NCI-H2107 (cell line): ENCODE data around the gene RAB31.

Source experiments
- DNase-seq: peaks from one replicate; lab custom pipeline; 2025; lab: John Stamatoyannopoulos, UW

Gene RAB31

DNA sequence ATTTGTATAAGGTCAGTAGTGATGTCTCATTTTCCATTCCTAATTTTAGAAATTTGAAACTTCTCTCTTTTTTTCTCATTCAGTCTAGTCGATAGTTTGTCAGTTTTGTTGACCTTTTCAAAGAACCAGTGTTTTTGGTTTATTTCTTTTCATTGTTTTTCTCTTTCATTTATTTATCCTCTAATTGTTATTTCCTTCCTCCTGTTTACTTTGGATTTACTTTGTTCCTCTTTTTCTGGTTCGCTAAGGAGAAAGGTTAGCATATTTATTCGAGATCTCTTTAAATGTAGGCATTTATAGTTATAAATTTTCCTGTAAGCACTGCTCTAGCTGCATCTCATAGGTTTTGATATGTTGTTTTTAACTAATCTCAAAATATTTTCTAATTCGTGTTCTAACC lies 112.6 kb downstream of the RAB31 start:
- no peak for DNase-seq

DNA sequence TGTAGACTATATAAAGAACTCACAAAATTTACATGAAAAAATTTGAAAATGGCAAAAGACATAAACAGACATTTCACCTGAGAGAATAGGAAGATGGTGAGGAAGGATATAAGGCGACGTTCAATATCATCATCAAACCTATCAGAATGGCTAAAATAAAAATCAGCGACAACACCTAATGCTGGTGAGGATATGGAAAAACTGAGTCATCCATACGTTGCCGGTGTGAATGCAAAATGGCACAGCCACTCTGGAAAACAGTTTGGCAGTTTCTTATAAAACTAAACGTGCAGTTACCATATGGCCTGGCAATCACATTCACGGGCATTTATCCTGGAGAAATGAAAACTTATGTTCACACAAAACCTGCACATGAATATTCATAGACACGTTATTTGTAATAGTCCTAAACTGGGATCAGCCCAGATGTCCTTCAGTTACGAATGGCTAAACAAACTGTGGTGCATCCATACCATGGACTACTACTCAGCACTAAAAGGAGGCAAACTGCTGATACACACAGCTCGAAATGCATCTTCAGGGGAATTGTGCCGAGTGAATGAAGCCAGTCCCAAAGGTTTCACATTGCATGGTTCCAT lies 114.6 kb downstream of the RAB31 start:
- DNase-seq = no peak

DNA sequence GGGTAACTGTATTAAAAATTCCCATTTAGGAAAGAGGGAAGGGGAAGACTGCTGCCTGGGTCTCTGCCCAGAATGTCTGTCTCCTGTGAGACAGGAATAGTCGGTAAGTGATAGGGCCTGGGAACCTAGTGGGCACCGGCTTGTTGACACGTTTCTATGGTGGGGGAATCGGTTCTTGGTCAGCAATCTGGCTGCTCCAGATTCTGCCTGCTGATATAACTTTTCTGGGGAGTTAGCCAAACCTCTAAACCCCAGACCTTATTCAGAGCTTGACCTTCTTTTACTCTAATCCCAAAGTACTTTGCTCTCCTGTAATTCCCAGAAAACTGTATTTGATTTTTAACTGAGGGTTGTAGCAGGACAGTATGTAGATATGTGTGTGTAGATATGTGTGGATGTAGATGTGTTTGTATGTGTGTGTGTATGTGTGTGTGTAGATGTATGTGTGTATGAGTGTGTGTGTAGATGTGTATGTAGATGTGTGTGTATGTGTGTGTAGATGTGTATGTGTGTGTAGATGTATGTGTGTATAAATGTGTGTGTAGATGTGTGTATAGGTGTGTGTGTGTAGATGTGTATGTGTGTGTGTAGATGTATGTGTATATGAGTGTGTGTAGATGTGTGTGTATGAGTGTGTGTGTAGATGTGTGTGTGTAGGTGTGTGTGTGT lies 115.8 kb downstream of the RAB31 start:
- no peak for DNase-seq

DNA sequence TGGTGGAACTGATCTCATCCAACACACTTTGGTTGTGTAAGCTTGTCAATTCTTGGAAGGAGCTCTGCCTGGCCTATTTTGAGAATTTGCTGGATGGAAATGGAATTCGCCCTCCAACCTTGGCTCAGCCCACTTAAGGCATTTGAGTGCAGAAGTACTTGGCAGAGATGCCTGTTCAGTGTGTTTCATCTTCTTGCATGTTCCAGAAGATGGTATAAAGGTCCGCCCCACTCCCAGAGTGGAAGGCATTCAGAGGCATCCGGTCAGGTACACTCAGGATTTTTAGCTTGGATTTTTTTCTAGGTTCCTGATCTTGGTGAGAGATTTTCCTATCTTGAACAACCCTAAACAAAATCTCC lies 116.4 kb downstream of the RAB31 start:
- DNase-seq = no peak

DNA sequence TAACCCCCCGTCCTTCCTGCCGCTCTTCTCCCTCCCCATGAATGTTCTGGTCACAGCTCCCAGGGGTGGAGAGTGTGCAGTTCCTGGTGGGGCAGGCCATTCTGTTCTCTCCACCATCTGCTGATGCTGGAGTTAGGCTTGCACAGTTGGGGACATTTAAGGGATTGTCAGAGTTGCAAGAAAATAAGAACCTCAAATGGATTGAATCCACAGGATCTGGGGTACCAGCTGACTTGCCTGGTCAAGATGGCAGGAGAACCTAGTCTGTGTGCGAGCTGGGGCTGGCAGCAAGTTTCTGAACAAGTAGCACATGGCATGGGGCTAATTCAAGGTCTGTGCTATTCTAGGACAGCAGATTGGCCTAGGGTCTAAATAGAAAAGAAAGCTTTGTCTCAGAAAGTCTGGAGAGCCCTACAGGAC lies 116.9 kb downstream of the RAB31 start:
- DNase-seq = no peak

DNA sequence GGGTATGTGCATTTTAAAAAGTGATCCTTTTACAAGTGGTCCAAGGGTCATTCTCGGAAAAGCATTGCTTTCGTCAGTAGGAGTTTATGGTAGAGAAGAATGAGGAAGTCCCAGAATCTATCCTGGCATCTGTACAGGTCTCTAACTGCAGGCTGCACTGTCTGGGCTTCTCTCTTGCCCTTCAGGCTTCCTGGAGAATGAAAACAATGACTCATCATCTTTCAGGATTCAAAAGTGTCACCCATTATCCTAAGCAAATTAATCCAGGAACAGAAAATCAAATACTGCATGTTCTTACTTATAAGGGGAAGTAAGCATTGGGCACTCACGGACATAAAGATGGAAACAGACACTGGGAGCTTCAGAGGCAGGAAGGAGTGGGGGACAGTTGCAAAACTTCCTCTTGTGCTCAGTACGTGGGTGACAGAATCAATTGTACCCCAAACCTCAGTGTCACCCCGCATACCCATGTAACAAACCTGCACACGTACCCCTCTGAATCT lies 117.5 kb downstream of the RAB31 start:
- DNase-seq = no peak

DNA sequence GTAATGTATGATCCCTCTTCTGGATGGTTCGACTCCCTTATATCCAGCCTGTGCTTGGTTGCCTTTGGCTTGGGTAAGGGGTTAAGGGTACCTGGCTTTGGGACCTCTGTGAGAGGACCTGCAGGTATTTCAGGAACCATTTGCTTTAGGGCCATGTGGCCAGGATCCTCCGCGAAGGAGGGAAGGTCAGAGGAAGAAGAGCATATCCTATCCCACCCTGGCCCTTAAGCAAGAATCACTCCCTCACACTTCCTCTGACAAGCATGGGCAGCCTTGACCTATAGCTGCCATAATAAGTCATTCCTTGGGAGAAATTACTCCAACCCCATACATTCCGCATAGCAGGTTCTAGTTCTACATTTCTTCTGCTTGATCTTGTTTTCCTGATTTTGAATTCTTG lies 118.6 kb downstream of the RAB31 start:
- no peak for DNase-seq

DNA sequence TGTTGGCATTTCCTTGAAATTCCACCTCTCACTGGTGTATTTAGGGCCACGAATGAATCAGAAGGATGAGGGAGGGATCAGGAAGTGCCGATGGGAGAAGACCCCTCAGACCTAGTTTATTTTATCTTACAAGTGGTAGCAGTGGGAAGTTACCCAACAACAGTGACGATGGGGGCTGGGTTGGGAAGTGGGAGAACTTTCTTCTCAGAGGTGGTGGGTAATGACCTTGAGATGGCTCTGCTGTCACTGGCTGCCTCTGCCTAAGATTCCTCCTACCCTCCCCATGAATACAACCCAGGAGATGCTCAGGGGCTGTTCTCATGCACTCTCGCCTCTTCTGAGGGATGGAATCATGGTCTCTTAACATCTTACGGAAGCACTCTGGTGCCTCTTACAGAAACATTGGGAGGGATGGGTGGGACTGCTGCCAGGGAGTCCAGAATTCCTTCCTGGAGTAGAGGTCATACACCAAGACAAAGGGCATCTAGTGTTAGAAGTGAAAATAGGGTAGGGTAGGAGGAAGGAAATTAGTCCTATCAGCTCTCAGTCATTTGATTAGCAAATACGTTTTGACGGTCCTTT lies 119.2 kb downstream of the RAB31 start:
- no peak for DNase-seq

DNA sequence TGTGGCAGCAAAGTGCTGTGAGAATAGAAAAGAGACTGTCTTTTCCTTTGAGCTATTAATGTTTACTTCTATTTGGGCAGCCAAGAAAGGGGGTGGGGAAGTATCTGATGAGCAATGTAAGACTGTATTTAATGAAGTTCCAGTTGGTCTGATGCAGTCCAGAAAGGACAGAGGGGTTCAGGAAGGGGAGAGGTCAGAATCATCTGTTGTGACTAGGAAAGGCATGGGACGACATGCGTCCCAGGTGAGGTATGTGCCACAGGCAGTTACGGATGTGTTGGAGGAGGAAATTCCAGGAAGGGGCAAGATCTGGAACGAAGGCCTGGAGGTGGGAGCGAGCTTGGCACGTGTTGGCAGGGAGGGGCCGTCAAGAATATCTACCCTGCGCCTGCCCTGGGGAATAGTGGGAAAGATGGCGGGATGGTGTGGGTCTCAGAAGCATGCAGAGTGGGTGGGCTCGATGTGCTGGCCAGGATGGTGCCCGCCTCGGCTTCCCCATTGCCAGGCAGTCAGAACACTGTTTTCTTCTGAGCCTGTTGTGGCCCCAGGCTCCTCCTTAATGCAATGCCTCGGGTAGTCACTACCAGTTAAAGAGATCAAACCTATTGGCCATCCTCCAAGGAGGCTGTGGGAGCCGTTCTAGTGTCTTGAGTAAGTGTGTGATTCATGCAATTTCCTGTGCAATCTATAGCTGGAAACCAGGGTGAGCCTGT lies 119.8 kb downstream of the RAB31 start:
- DNase-seq = no peak

DNA sequence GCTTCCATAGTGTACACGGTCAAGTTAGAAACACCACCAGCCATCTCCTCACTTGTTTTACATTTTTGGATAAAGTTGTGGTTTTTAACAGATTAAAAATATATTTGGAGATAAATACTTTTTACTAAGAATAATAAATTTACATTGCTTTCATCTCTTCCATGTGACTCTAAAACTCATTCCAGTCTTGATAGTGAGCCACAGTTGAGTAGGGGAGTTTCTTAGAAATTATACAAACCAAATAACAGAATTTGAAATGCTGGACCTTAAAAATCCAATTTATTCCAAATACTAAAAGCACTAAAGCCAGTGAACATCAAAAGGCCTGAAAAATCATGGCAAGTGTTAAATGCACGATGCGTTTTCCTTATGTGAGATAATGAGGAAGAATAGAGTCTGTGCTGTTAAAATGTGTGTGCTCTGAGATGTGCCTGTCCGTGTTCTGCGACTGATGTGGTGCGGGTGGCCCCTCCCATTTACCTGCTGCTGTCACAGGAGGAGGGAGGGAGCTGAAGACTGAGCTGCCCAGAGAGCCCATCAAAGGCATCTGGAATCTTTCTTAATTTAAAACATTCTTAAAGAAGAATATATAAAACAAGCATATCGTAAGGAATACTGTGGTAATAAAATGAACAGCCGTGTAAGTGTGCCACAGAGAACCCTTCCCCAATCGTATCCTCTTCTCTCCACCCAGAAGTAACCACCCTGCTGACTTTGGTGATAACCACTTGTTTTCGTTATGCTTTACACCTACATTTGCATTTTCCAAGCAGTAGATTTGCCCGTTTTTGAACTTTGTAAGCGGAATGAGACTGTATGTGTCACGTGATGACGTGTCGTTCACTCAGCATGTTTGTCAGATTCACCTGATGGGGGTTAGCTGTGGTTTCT lies 120.7 kb downstream of the RAB31 start:
- DNase-seq = no peak

DNA sequence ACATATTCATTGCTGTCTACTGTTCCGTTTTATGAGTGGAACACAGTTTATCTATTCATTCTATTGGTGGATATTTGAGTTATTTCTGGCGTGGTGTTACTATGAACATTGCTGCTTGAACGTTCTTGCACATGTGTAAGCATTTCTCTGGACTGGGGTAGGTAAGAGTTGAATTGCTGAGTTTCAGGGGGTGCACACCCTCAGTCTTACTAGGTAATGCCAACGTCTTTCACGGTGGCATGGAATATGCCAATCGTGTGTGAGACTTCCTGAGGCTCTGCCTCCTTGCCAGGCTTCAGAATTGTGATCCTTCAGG lies 121.3 kb downstream of the RAB31 start:
- no peak for DNase-seq

DNA sequence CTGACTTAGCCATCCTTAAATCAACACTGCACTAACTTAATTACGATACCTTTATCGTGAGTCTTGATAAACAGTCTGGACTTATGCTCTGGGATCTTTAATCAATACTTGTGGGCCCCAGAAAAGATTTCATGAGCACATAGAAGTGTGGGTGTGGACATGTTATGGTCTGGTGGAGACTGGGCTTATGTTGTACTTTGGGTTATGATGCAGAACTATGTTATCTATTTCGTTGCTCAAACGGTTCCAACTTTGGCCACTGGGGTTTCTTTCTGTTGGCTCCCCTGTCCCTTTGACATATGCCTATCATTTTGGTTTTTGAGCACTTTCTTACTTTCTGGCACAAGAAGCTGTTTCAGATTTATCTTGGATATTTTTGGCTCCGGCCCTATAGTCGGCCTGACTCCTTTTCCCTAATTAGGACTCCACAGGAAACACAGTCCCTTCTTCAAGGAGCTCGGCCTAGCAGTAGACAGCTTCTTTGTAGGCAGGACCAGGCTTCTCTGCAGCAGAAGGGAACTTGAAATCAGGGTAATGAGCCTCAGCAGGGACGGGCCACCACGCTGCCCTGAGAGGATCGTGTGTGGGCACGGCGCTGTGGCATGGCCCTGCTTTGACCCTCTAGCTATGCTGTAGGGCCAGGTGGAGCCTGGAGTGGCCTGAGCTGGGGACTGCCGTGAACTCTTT lies 123.1 kb downstream of the RAB31 start:
- DNase-seq = no peak

DNA sequence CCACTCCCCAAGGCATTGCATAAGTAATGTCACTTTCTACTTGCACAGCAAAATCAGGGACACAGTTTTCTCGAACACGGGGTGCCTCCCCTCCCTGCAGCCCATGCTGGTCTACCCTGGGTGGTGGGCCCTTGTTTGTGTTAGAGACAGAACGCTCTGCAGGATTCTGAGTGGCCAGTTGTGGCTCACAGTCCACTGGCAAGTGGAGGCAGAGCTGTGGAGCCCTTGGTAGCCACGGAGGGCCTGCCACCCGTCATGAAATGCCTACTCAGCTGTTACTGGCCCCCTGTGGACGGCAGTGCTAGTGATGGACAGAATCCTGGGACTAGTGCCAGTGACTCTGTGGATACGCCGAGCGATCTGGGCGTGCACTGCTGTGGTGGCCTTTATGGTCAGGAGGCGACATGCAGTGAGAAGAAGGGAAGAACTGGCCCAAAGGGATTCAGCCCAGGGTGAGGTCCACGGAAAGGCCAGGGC lies 123.7 kb downstream of the RAB31 start:
- DNase-seq = no peak

DNA sequence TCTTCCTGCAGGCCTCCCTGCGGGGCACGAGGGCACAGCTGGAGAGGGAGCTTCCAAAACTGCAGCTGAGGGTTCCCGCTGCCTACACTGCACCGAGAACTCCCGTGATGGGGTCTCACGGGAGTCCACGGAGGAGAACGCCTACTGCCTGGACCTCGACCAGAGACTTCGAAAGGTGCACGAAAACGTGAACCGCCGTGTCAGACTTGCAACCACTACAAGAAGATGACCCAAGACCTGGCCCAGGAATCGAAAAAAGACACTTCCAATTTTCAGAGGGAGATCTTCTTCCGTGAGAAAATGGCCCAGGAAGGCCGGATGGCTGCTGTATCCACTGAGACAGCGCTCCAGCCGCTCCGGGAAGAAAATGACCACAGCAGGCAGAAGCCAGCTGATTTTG lies 124.8 kb downstream of the RAB31 start:
- DNase-seq = no peak

DNA sequence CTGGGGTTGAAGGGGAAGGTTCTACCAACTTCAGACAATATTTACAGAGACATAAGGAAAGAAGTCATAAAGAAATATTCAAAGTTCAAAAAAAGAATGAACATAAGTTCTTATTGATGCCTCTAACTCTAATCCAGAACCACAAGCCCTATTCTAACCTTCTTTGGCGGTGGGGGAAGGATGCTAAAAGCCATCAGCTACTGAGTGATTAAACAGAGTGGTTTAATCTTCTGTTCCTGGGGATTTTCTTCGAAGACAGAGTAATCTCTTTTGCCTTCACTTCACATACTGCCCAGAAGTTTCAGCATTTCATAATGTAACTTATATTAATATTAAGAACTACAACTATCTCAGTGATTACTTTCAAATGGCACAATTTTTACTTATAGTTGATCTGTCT lies 126.5 kb downstream of the RAB31 start:
- DNase-seq = no peak

DNA sequence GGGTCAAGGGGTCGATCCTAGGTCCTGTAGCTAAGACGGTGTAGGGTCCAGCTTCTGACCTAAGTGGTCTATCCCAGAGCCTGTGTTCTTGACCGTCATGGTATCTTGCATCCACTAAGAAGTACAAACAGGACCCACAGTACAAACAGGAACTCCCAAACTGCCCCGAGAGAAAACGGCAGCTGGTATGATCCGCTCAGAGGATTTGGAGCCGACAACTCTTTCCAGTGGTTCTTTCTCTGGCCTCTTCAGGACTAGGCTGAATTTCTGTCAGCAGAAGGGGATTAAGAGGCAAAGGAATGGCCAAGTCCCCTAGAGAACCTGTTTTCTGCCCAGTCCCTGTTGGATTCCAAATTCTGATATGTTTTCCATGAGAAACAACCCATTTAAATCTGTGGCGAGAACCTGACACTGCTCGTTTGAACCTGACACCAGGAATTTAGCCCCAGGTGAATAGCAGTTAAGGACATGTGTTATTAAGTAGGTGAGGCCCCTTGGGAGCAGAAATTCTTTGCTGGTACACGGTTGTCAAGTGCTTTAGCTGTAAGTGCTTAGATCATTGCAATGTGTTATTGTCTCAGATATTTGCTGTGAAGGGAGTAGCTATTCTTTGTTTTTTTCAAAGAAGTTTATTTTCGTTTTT lies 127.1 kb downstream of the RAB31 start:
- peak; percentile 22 for DNase-seq

DNA sequence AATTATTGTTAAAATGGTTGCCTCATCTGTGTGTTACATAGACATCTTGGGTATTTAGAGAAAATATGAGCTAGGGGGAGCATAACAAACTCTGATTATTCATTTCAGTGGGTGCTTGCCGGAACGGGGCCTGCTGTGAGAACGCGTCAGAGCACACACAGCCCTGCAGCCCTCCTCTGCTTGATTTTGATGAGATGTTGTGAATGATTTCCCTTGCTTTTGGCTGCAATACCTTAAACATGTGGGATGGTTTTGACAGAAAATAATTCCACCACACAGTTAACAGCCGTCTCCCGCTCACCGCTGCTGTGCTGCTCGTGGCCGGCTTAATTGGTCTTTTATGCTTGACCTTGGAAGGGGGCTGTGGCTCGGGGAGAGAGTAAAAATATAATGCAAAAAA lies 127.7 kb downstream of the RAB31 start:
- no peak for DNase-seq

DNA sequence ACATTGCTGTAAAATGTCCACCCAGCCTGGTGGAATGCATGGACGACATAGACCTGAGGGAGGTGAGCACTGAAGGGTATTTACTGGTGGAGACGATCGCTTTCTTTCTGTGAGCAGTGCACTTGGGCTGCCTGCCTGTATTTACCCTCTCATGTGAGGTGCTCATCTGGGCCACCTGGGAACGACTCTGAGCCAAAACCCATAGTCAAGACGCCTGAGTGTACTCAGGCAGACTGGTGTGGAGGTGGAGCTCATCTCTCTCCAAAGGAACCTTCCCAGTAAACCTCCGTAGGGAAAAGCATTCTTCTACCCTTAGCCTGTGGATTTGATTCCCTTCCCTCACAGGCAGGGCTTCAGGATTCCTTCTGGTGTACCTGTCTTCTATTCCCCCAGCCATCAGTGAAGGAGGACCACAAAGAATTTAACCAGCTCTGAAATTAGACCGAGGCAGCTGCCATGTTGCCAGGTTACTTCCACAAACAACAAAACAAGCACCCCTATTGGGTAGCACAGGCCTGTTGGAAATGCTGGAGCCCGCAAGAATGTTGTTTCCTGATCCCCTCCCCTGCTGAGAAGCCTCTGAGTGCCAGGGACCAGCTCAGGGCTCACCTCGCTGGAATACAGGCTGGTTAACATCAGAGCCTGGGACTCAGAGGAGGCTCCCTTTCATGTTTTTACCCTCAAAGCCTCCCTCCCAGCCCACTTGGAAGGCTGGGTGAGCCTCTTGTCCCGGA lies 130.2 kb downstream of the RAB31 start:
- DNase-seq = peak; percentile 48

DNA sequence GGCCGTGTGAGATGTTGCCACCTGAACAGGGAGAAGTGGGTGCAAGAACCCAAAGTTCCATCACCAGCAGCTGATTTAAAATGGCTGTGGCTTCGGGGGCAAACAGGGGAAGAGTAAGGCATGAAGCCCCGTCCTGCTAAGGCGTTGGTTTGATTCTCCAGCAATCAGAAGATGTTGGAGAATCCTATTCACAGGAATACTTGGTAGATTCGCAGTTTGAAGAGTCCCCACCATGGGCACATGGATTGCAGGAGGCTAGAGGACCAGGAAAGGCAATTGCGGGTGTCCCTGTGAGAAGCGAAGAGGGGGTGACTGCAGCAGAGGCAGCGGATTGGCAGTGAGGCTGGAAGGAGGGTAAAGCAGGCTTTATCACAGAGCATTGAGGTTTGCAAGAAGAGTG lies 131.1 kb downstream of the RAB31 start:
- DNase-seq = no peak

DNA sequence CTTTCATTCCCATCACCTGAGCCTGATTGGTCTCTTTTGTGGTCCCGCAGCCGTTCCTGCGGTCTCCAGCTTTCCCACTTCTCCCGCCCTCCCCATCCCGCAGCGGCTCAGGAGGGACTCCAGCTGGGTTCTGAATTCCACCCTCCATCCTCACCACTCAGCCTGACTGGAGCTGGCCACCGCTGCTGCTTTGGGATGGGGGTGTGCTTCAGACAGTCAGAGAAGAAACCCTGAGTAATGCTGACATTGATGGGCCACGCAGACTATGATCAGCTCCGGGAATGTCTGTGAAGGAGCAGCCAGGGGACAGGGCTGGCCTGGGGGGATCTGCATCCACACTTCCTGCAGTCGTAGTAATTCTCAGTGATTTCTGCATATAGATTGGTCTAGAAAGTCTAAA lies 131.8 kb downstream of the RAB31 start:
- DNase-seq = no peak
